UCSD-AML1 (cell line): Measurements from ENCODE around the gene SYNDIG1L.

Experiments
- DNase-seq: peaks from one replicate; lab custom pipeline; 2025; ENCODE audit not compliant: unreplicated experiment; lab: John Stamatoyannopoulos, UW

The SYNDIG1L gene

DNA sequence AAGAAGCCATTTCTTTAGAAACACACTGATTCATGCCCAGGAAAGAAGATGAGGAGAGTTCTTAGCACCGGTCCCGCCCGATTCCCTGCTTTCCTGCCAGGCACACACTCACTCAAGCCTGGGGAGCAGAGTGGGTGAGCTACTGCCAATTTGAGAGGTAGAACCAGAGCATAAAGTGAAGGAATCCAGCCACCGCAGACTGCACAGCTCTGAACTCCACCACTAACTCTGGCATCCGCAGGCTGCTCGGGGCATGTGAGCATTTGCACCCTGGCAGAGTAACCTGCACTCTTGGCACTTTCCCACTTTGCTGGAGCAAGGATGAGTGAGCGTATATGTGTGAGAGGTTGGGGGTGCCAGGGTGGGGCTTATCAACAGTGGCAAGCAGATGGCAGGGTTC, 4.0 kb upstream of the SYNDIG1L start:
- no peak for DNase-seq

DNA sequence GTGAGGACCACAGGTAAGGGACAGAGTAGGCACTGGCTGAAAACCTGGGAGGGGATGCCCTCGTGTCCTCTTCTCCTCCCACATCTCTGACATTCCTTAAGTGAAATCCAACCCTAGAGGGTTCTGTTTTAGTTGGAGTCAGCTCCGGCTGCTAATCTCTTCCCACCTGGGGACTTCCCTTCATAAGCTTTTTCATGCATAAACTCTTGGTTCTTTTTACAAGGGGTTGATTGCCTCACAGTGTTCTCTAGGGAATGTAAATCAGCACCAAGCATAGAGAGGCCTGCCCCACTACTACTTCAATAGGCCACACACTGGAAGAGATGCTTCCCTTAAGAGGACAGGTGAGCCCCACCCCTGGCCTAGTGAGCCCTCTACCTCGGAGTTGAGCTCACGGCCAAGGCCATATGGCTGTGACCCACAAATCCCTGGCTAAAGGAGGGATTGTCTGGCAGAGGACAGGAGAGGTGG, 3.2 kb upstream of the SYNDIG1L start:
- DNase-seq: no peak

DNA sequence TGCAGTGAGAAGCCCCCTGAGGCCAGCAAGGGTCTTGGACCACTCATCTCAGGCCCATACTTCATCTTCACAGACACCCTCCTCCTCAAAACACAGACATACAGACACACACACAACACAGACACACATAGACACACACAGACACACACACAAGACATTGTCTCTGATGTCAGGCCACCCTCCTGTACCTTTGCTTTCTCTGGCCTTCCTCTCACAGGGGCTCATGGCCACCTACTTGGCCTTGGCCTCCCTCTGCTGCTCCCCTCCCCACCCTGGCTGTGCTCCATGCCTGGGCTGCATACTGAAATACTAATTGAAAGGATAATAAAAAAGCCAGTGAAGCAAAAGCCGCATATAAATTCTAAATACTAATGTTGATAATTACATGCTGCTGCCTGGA, 1.6 kb upstream of the SYNDIG1L start:
- DNase-seq: no peak

DNA sequence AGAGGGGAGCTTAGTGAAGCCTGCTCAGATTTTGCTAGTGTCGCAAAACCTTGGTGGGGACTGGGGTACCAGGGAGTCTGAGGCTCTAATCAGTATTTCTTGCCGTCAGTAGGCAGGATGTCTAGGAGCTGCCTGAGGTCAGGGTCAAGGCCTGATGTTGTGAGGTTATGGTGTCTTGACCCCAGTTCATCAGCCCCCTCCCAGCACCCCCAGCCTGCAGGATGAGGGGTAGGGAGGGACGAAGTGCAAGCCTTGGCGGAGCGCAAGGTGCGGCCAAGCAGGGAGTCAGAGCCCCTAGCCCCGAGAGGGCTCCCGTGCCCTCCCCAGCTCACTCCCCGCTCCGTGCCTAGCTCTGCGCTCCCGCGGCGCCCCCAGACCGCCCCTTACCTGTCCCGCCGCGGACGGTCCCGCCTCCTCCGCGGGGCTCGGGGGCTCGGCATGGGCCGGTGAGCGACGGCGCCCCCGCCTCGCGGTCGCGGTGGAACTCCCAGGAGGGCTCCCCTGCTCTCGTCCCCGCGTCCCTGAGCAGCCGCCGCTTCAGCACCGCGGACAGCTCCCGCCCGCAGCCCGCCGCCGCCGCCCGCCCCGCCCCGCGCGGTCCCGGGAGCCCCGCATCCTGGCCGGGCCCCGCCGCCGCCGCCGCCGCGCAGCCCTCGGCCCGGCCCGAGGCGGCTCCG, 347 bp downstream of the SYNDIG1L start:
- DNase-seq: peak; percentile 53

GRCh38 chr14:74424606-74425005, 1.4 kb downstream of the SYNDIG1L start:
- no peak for DNase-seq

- DNase-seq: no peak
These were observed 2.8 kb downstream of the SYNDIG1L start for GRCh38 chr14:74423246-74423645.

- no peak for DNase-seq
These were observed 4.0 kb downstream of the SYNDIG1L start for GRCh38 chr14:74421981-74422380.

DNA sequence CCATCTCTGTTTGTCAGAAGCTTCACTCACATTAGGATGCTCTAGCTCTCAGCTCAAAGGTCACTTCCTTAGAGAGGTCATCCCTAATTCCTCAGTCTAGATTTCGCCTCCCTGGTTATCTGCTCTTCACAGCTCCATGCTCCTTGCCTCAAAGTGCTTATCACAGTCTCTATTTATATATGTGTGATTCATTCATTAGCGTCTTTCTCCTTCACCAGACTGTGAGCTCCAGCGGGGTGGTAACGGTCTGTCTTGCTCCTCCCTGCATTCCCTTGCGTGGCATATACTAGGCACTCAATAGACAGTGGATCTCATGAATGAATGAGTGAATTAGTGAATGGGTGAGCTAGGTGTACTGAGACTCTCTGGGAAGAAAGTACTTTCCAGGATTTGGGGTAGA, 6.9 kb downstream of the SYNDIG1L start:
- no peak for DNase-seq

- DNase-seq: no peak
These were observed 8.0 kb downstream of the SYNDIG1L start for GRCh38 chr14:74418031-74418430.

- no peak for DNase-seq
These were observed 8.4 kb downstream of the SYNDIG1L start for GRCh38 chr14:74417611-74418010.

DNA sequence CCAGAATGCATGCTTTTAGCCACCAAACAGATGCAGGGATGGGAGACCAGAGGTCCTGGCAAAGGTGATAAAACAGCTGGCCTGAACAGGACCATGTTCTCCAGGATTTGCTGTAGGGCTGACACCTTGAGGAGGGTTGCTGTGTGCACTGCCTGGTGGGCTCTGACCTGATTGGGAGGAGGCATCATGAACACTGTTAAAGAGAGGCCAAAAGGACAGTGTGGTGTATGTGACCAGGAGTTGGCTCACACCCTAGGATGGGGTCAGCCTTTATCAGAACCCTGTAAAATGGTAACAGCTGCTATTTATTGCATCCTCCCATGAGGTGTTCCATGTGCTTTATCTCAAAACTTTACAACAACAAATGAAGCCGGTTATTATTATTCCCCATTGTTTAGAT, 8.8 kb downstream of the SYNDIG1L start:
- no peak for DNase-seq

DNA sequence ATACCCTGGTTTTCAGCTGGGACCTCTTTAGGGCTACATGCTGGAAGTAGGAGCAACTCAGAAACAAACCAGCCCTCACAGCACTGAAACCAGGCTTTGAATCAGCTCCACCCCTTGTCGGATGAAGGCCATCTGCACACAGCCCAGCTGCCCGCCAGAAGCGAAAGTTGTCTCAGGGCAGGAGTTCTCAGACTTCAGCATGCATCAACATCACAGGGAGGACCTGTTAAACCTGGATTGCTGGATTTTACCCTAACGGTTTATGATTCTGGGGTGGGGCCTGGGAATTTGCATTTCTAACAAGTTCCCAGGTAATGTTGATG, 10.9 kb downstream of the SYNDIG1L start:
- DNase-seq: no peak

DNA sequence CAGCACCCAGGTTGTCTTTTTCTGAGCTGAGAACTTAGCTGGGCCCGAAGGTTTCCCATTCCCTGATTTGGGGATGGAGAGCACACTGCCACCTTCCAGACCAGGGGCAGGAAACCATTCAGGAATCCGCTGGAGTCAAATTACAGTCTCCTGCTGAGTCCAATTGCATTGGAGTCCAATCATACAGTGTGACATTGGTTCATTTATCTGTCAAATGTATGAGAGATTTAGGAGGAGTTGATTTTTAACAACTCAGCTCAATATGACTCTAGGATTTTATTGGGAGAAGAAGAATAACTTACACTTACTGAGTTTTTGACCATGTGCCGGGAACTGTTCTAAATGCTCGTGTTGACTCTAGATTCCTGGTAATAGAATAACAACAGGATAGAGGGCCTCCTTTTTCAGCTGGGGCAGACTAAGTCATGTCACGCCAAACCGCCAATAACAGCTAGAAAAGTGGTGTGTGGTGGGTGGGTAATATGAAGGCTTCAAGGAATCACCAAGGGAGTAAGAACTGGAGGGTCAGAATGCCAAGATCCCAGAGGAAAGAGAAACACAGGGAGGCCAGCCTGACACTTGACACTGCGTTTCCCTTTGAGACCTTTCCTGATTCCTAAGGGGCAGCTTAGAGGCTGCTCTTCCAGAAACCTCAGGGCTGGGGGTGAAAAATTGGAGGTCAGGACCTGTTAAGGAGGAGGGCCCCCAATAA, 11.5 kb downstream of the SYNDIG1L start:
- DNase-seq: no peak

- DNase-seq: no peak
These were observed 12.4 kb downstream of the SYNDIG1L start for GRCh38 chr14:74413627-74414026.

GRCh38 chr14:74412753-74413152, 13.3 kb downstream of the SYNDIG1L start:
- DNase-seq: no peak

- DNase-seq: no peak
These were observed 14.3 kb downstream of the SYNDIG1L start for GRCh38 chr14:74411671-74412070.

- no peak for DNase-seq
These were observed 16.6 kb downstream of the SYNDIG1L start for GRCh38 chr14:74409441-74409840.

DNA sequence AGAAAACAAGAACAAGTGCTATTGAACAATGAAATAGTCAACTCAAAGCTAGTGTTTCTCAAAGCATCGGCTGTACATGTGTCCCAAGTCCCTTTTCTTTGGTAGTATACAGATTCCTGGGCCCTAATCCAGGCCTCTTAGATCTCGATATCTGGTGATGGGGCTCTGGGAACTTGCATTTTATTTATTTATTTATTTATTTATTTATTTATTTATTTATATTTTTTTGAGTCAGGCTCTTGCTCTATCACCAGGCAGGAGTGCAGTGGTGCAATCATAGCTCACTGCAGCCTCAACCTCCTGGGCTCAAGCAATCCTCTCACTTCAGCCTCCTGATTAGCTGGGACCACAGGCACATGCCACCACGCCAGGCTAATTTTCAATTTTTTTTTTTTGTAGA, 17.1 kb downstream of the SYNDIG1L start:
- DNase-seq: no peak

- DNase-seq: no peak
These were observed 18.2 kb downstream of the SYNDIG1L start for GRCh38 chr14:74407801-74408154.

GRCh38 chr14:74407021-74407800, 18.8 kb downstream of the SYNDIG1L start:
- no peak for DNase-seq

- no peak for DNase-seq
These were observed 20.3 kb downstream of the SYNDIG1L start for GRCh38 chr14:74405663-74406062.

- DNase-seq: no peak
These were observed 21.6 kb downstream of the SYNDIG1L start for GRCh38 chr14:74404435-74404834.
